Stimulated activated CD4-positive, alpha-beta T cell treated with anti-CD3 and anti-CD28 coated beads, Interleukin-12 subunit alpha, Interleukin-12 subunit beta, amount 100 ng/mL, for 48 hours (primary cell): ENCODE measurements around the gene WDR17.

Experiments used
- DNase-seq, 3 donors: peaks; one replicate each; pipeline ENCODE4 v3.0.0-alpha.2; 2020; ENCODE audit warnings: low read depth in 2 of 3, low spot score in 1 of 3

WDR17 gene

GRCh38 chr4:176065435-176066291 lies at the start of gene WDR17:
Gene WDR17 (plus strand): TSS chr4:176065841. CDS start chr4:176111581, 45,740 bp downstream.
- peak; percentile 51 to 65 (median 60) for DNase-seq

GRCh38 chr4:176016601-176017000 lies 49.0 kb upstream of the WDR17 start:
- DNase-seq = no peak

GRCh38 chr4:176020481-176021085 lies 45.1 kb upstream of the WDR17 start:
- no peak for DNase-seq

- no peak for DNase-seq
Measured at GRCh38 chr4:176030391-176030790, 35.2 kb upstream of the WDR17 start.

GRCh38 chr4:176031922-176032321 lies 33.7 kb upstream of the WDR17 start:
- DNase-seq = no peak

- no peak for DNase-seq
Measured at GRCh38 chr4:176032454-176032853, 33.2 kb upstream of the WDR17 start.

- peak in 1 of 3 donors; percentile 15 for DNase-seq
Measured at GRCh38 chr4:176034499-176034898, 31.1 kb upstream of the WDR17 start.

- no peak for DNase-seq
Measured at GRCh38 chr4:176034936-176035335, 30.7 kb upstream of the WDR17 start.

- no peak for DNase-seq
Measured at GRCh38 chr4:176036585-176037205, 28.9 kb upstream of the WDR17 start.

GRCh38 chr4:176038789-176039188 lies 26.9 kb upstream of the WDR17 start:
- DNase-seq = no peak

- no peak for DNase-seq
Measured at GRCh38 chr4:176042195-176042594, 23.4 kb upstream of the WDR17 start.

GRCh38 chr4:176043838-176044588 lies 21.6 kb upstream of the WDR17 start:
- no peak for DNase-seq

GRCh38 chr4:176044589-176044951 lies 21.1 kb upstream of the WDR17 start:
- DNase-seq = no peak

GRCh38 chr4:176048631-176049030 lies 17.0 kb upstream of the WDR17 start:
- DNase-seq = no peak

GRCh38 chr4:176052744-176053143 lies 12.9 kb upstream of the WDR17 start:
- no peak for DNase-seq

- DNase-seq = no peak
Measured at GRCh38 chr4:176053785-176054184, 11.9 kb upstream of the WDR17 start.

- no peak for DNase-seq
Measured at GRCh38 chr4:176054942-176055341, 10.7 kb upstream of the WDR17 start.

- DNase-seq = no peak
Measured at GRCh38 chr4:176063718-176064117, 1.9 kb upstream of the WDR17 start.

- no peak for DNase-seq
Measured at GRCh38 chr4:176064539-176064938, 1.1 kb upstream of the WDR17 start.

- no peak for DNase-seq
Measured at GRCh38 chr4:176066757-176067156, 1.1 kb downstream of the WDR17 start.

GRCh38 chr4:176077561-176077960 lies 11.9 kb downstream of the WDR17 start:
- DNase-seq = no peak
